Upper lobe of right lung (tissue), 1 donor: ENCODE measurements around the gene CEPT1. TPM values are rescaled to one million over a fixed set of nuclear protein-coding genes. Genes with fewer than 3 reads are reported as not detected.

Experiments used
- ATAC-seq: fragments of 200-7000 bp; cut with Tn5 transposase; one replicate; pipeline ENCODE4 v1.9.1; 2020; ENCODE audit warnings: mild to moderate bottlenecking, moderate library complexity
- DNase-seq: peaks from one replicate; pipeline ENCODE4 v3.0.0-alpha.2; 2020
- H3K27ac ChIP-seq: fragments of 200-600 bp; one replicate; pipeline ENCODE4 v1.8.0; 2022
- H3K27me3 ChIP-seq: fragments of 200-600 bp; one replicate; pipeline ENCODE4 v1.8.0; 2022; ENCODE audit warnings: mild to moderate bottlenecking
- H3K36me3 ChIP-seq: fragments of 200-600 bp; one replicate; pipeline ENCODE4 v1.8.0; 2022
- H3K4me1 ChIP-seq: fragments of 200-600 bp; one replicate; pipeline ENCODE4 v1.8.0; 2022
- H3K4me3 ChIP-seq: fragments of 200-600 bp; one replicate; pipeline ENCODE4 v1.8.0; 2022; ENCODE audit warnings: mild to moderate bottlenecking
- H3K9me3 ChIP-seq: fragments of 200-600 bp; one replicate; pipeline ENCODE4 v1.8.0; 2022
- CTCF ChIP-seq: fragments of 200-600 bp; IDR thresholded peaks from one replicate; pipeline ENCODE4 v1.8.0; 2022; ENCODE audit warnings: antibody characterized with exemption
- intact Hi-C: fragments of 100-400 bp; cut with DNase I; formaldehyde crosslinking; loops from one replicate; pipeline ENCODE4 v1.11.0; 2022
- total RNA-seq: library from RNA; stranded (reverse); fragmentation: NEBNext Ultra II Directional; extraction: Animal tissue kit (Norgen Biotek cat#: 25700); gene quantifications from one replicate; pipeline ENCODE4 v1.2.1, GENCODE V29; 2021
- donor health status: DM: no; HTN: yes; CAD: no; lungs with severe emphysema.

CEPT1 gene
- total RNA-seq, 1 donor from 2014 or later = 57.6 TPM

- TF ChIP-seq CTCF = no peak
- DNase-seq (no peak), ATAC-seq (no peak)
- intact Hi-C loops = no loop called here
- Histone ChIP-seq H3K27ac (no peak overlapping the region), H3K4me1 (no peaks in the 10 kb centered on the region), H3K27me3 (no peaks in the 10 kb centered on the region), H3K36me3 (no peaks in the 10 kb centered on the region), H3K9me3 (peaks cover 9% of the 10 kb centered on the region), H3K4me3 (no peak overlapping the region)
Measured at GRCh38 chr1:111104981-111105380, 35.0 kb upstream of the CEPT1 start.

GRCh38 chr1:111110197-111110899 is 29.7 kb upstream of the CEPT1 start:
- TF ChIP-seq CTCF = no peak

GRCh38 chr1:111116496-111116895 is 23.5 kb upstream of the CEPT1 start:
- TF ChIP-seq CTCF = no peak
- ATAC-seq (no peak), DNase-seq (no peak)
- H3K4me3 ChIP-seq = no peak overlapping the region
- H3K4me1 ChIP-seq = no peaks in the 10 kb centered on the region
- H3K9me3 ChIP-seq = no peaks in the 10 kb centered on the region
- no peaks in the 10 kb centered on the region for H3K27me3 ChIP-seq
- peaks cover 52% of the 10 kb centered on the region for H3K36me3 ChIP-seq
- intact Hi-C loops = no loop called here
- H3K27ac ChIP-seq = no peak overlapping the region

More at GRCh38 chr1:111110197-111110899, 29.7 kb upstream of the CEPT1 start:
- H3K4me3 ChIP-seq = no peak overlapping the region
- H3K36me3 ChIP-seq = peaks cover 4% of the 10 kb centered on the region
- ATAC-seq (no peak), DNase-seq (no peak)
- H3K27ac ChIP-seq = no peak overlapping the region
- H3K4me1 ChIP-seq = no peaks in the 10 kb centered on the region
- H3K27me3 ChIP-seq = no peaks in the 10 kb centered on the region
- H3K9me3 ChIP-seq = peaks cover 4% of the 10 kb centered on the region
- intact Hi-C loops = no loop called here

GRCh38 chr1:111126354-111126753 is 13.7 kb upstream of the CEPT1 start:
- intact Hi-C loops = no loop called here
- no peak for ATAC-seq
- H3K36me3 ChIP-seq = peaks cover 61% of the 10 kb centered on the region

GRCh38 chr1:111127923-111128643 is 11.9 kb upstream of the CEPT1 start:
- intact Hi-C loops = no loop called here
- Histone ChIP-seq H3K27me3 (no peaks in the 10 kb centered on the region), H3K4me3 (no peak overlapping the region), H3K27ac (no peak overlapping the region), H3K4me1 (peaks cover 4% of the 10 kb centered on the region), H3K9me3 (no peaks in the 10 kb centered on the region), H3K36me3 (peaks cover 61% of the 10 kb centered on the region)
- TF ChIP-seq CTCF = no peak
- ATAC-seq = peak; percentile 84
- no peak for DNase-seq

More at GRCh38 chr1:111126354-111126753, 13.7 kb upstream of the CEPT1 start:
- Histone ChIP-seq H3K27me3 (no peaks in the 10 kb centered on the region), H3K9me3 (no peaks in the 10 kb centered on the region), H3K4me1 (peaks cover 4% of the 10 kb centered on the region), H3K27ac (no peak overlapping the region), H3K4me3 (no peak overlapping the region)
- no peak for DNase-seq
- no peak for TF ChIP-seq CTCF
